Neutrophil (primary cell): ENCODE measurements around the gene ENTPD1.

Experiments
- H3K27ac ChIP-seq: fragments of 200-600 bp; sonication (generic); 2 replicates; pipeline ENCODE4 v1.5.1; 2016; ENCODE audit warnings: mild to moderate bottlenecking, moderate library complexity
- H3K27me3 ChIP-seq: fragments of 200-600 bp; sonication (generic); 2 replicates; pipeline ENCODE4 v1.6.0; 2016; ENCODE audit warnings: mild to moderate bottlenecking
- H3K36me3 ChIP-seq: fragments of 200-600 bp; sonication (generic); 2 replicates; pipeline ENCODE4 v1.5.1; 2017
- H3K4me1 ChIP-seq, 2 experiments: fragments of 200-600 bp in 1 of 2; sonication (generic) in 1 of 2; 1 replicate in 1 of 2; 2 replicates in 1 of 2; pipeline versions ENCODE4 v1.5.1 to v1.6.1; 2013 to 2016; ENCODE audit warnings: low read depth in 1 of 2, low read length in 1 of 2, mild to moderate bottlenecking in 1 of 2, moderate library complexity in 1 of 2; ENCODE audit not compliant: control insufficient read depth in 1 of 2, insufficient read depth in 1 of 2
- H3K4me3 ChIP-seq, 2 experiments: fragments of 200-600 bp in 1 of 2; sonication (generic) in 1 of 2; 1 replicate in 1 of 2; 2 replicates in 1 of 2; pipeline ENCODE4 v1.5.1; 2013 to 2016; ENCODE audit warnings: low read depth in 1 of 2, low read length in 1 of 2, mild to moderate bottlenecking in 1 of 2, moderate library complexity in 1 of 2
- H3K9me3 ChIP-seq: fragments of 200-600 bp; sonication (generic); 2 replicates; pipeline ENCODE4 v1.5.1; 2016
- CTCF ChIP-seq: fragments of 200-600 bp; sonication (generic); IDR thresholded peaks from 2 replicates; pipeline ENCODE4 v1.5.1; 2016; ENCODE audit warnings: antibody characterized with exemption

Gene ENTPD1

GRCh38 chr10:95788830-95789229 is 32.9 kb downstream of the ENTPD1 start:
- no peak for TF ChIP-seq CTCF
- Histone ChIP-seq H3K9me3 (no peaks in the 10 kb centered on the region), H3K4me1 (peaks cover 56 to 61% of the 10 kb centered on the region in 2 experiments), H3K4me3 (no peak overlapping the region), H3K27ac (no peak overlapping the region), H3K36me3 (peaks cover 8% of the 10 kb centered on the region), H3K27me3 (no peaks in the 10 kb centered on the region)

- Histone ChIP-seq H3K27me3 (no peaks in the 10 kb centered on the region), H3K27ac (peak overlapping the region; percentile 78), H3K4me1 (peaks cover 56 to 61% of the 10 kb centered on the region in 2 experiments), H3K4me3 (no peak overlapping the region), H3K36me3 (peaks cover 5% of the 10 kb centered on the region), H3K9me3 (no peaks in the 10 kb centered on the region)
- TF ChIP-seq CTCF: no peak
These were observed 33.9 kb downstream of the ENTPD1 start for GRCh38 chr10:95789902-95790301.

GRCh38 chr10:95790982-95791381 is 35.0 kb downstream of the ENTPD1 start:
- Histone ChIP-seq H3K27me3 (no peaks in the 10 kb centered on the region), H3K27ac (peak overlapping the region; percentile 78), H3K4me3 (no peak overlapping the region), H3K36me3 (peaks cover 5% of the 10 kb centered on the region), H3K4me1 (peaks cover 58 to 66% of the 10 kb centered on the region in 2 experiments), H3K9me3 (no peaks in the 10 kb centered on the region)
- no peak for TF ChIP-seq CTCF

GRCh38 chr10:95791425-95791979 is 35.5 kb downstream of the ENTPD1 start:
- Histone ChIP-seq H3K4me3 (no peak overlapping the region), H3K9me3 (no peaks in the 10 kb centered on the region), H3K36me3 (peaks cover 5% of the 10 kb centered on the region), H3K27me3 (no peaks in the 10 kb centered on the region), H3K27ac (peak overlapping the region; percentile 78), H3K4me1 (peaks cover 63 to 71% of the 10 kb centered on the region in 2 experiments)
- no peak for TF ChIP-seq CTCF

- no peaks in the 10 kb centered on the region for H3K27me3 ChIP-seq
- peaks cover 71 to 79% of the 10 kb centered on the region in 2 experiments for H3K4me1 ChIP-seq
- H3K27ac ChIP-seq: peak overlapping the region; percentile 78
- no peaks in the 10 kb centered on the region for H3K9me3 ChIP-seq
- peaks cover 5% of the 10 kb centered on the region for H3K36me3 ChIP-seq
- TF ChIP-seq CTCF: no peak
- H3K4me3 ChIP-seq: peak overlapping the region in 1 of 2 experiments; percentile 4
These were observed 36.3 kb downstream of the ENTPD1 start for GRCh38 chr10:95792211-95792780.
